Kidney (tissue), 22 donors: Measurements from ENCODE around the gene MPP1. TPM values are rescaled to one million over a fixed set of nuclear protein-coding genes. Genes with fewer than 3 reads are reported as not detected.

Experiments used
- DNase-seq, 5 donors: peaks; one replicate each; pipeline ENCODE4 v3.0.0-alpha.2; 2013 to 2020
- FAIRE-seq: peaks from 2 replicates; lab custom pipeline; 2012; peaks lifted over from hg19 to GRCh38; lab: Jason Lieb, UNC
- H3K27ac ChIP-seq, 2 donors: one replicate each; pipeline ENCODE4 v1.7.0; 2013; ENCODE audit warnings: low read depth in 2 of 2, low read length in 2 of 2, inconsistent platforms in 1 of 2
- H3K27me3 ChIP-seq: one replicate; pipeline ENCODE4 v1.7.1; 2013; ENCODE audit warnings: low read length, inconsistent platforms; ENCODE audit not compliant: control insufficient read depth, insufficient read depth
- H3K36me3 ChIP-seq, 3 donors: one replicate each; pipeline versions ENCODE4 v1.7.0 to v1.7.1; 2013; ENCODE audit warnings: low read length in 3 of 3, control low read depth in 1 of 3, inconsistent platforms in 1 of 3; ENCODE audit not compliant: insufficient read depth in 3 of 3, control insufficient read depth in 2 of 3
- H3K4me1 ChIP-seq, 3 donors: one replicate each; pipeline versions ENCODE4 v1.7.0 to v1.7.1; 2013; ENCODE audit warnings: low read length in 3 of 3, inconsistent platforms in 1 of 3, low read depth in 1 of 3; ENCODE audit not compliant: control insufficient read depth in 2 of 3, insufficient read depth in 2 of 3
- H3K4me3 ChIP-seq, 3 donors: one replicate each; pipeline versions ENCODE4 v1.7.0 to v1.8.1; 2013; ENCODE audit warnings: low read length in 3 of 3, control low read depth in 1 of 3, inconsistent platforms in 1 of 3
- H3K9ac ChIP-seq, 3 donors: one replicate each; pipeline versions ENCODE4 v1.7.0 to v1.7.1; 2013; ENCODE audit warnings: low read length in 3 of 3, control low read depth in 1 of 3, inconsistent platforms in 1 of 3
- H3K9me3 ChIP-seq, 3 donors: one replicate each; pipeline versions ENCODE4 v1.7.0 to v1.7.1; 2013; ENCODE audit warnings: low read length in 3 of 3, control low read depth in 1 of 3, inconsistent platforms in 1 of 3; ENCODE audit not compliant: control insufficient read depth in 2 of 3, insufficient read depth in 1 of 3
- CTCF ChIP-seq: IDR thresholded peaks from 3 replicates; pipeline ENCODE4 v1.5.1; 2012; ENCODE audit warnings: mild to moderate bottlenecking, moderate library complexity, borderline replicate concordance; ENCODE audit not compliant: insufficient read depth; ENCODE audit errors: extremely low read depth
- intact Hi-C: fragments of 100-400 bp; cut with DNase I; formaldehyde crosslinking; loops from one replicate; pipeline ENCODE4 v1.11.1; 2022
- long read RNA-seq, 10 donors: library from polyadenylated mRNA in 1 of 10; unstranded in 1 of 10; transcript quantifications; one replicate each; pipeline ENCODE4 v2.0.0 and lab custom pipeline, GENCODE V29; 2021 to 2026
- polyA plus RNA-seq: library from polyadenylated mRNA; stranded (reverse); fragments of 350-450 nt; fragmentation: Illumina TruSeq; extraction: RNeasy Lipid Tissue Mini Kit (QIAGEN cat#74804); gene quantifications from one replicate; pipeline ENCODE4 v1.2.3, GENCODE V29; 2014; ENCODE audit warnings: low read depth, low replicate concordance; ENCODE audit not compliant: insufficient read depth
- total RNA-seq: library from RNA; stranded (reverse); fragmentation: NEBNext Ultra II Directional; extraction: Animal tissue kit (Norgen Biotek cat#: 25700); gene quantifications from one replicate; pipeline ENCODE4 v1.2.1, GENCODE V29; 2021
- donor health status: control.
- donor health status: control.
- donor health status: control.
- donor health status: control.
- donor health status: control.
- donor health status: DM: yes; HTN: yes; CAD: no.
- donor health status: Normal renal cell carcinoma (clear cell type).

The MPP1 gene
- total RNA-seq (47.0 TPM), polyA plus RNA-seq (76.4 TPM)
- long read RNA-seq, donor 1, transcript MPP1-202 (12 exons, 2,042 nt), result major isoform, 5 of 6 reads
- long read RNA-seq, donor 1, partial matches to known transcripts, result 0 of 6 reads
- long read RNA-seq, donor 1, other reads (novel, unspliced or antisense), result 0 of 6 reads
- long read RNA-seq, donor 2, transcript MPP1-202 (12 exons, 2,042 nt), result major isoform, 8 of 16 reads
- long read RNA-seq, donor 2, partial matches to known transcripts, result 6 of 16 reads
- long read RNA-seq, donor 2, other reads (novel, unspliced or antisense), result 0 of 16 reads
- long read RNA-seq, donor 3, transcript MPP1-202 (12 exons, 2,042 nt), result major isoform, 6 of 8 reads
- long read RNA-seq, donor 3, partial matches to known transcripts, result 0 of 8 reads
- long read RNA-seq, donor 3, other reads (novel, unspliced or antisense), result 0 of 8 reads
- long read RNA-seq, donor 4, partial matches to known transcripts, result 5 of 10 reads
- long read RNA-seq, donor 4, other reads (novel, unspliced or antisense), result 0 of 10 reads
- long read RNA-seq, donor 5, partial matches to known transcripts, result 0 of 1 reads
- long read RNA-seq, donor 5, other reads (novel, unspliced or antisense), result 0 of 1 reads
- long read RNA-seq, donor 6, partial matches to known transcripts, result 0 of 4 reads
- long read RNA-seq, donor 6, other reads (novel, unspliced or antisense), result 0 of 4 reads
- long read RNA-seq, donor 7, transcript MPP1-202 (12 exons, 2,042 nt), result major isoform, 27 of 34 reads
- long read RNA-seq, donor 7, partial matches to known transcripts, result 3 of 34 reads
- long read RNA-seq, donor 7, other reads (novel, unspliced or antisense), result 1 of 34 reads
- long read RNA-seq, donor 8, partial matches to known transcripts, result 0 of 4 reads
- long read RNA-seq, donor 8, other reads (novel, unspliced or antisense), result 0 of 4 reads
- long read RNA-seq, donor 9, partial matches to known transcripts, result 5 of 9 reads
- long read RNA-seq, donor 9, other reads (novel, unspliced or antisense), result 0 of 9 reads
- long read RNA-seq, donor 10, transcript MPP1-202 (12 exons, 2,042 nt), result major isoform, 5 of 12 reads
- long read RNA-seq, donor 10, partial matches to known transcripts, result 5 of 12 reads
- long read RNA-seq, donor 10, other reads (novel, unspliced or antisense), result 0 of 12 reads

GRCh38 chrX:154804957-154805695, at the start of gene MPP1:
MPP1 (minus strand) TSS chrX:154805485; CDS start chrX:154805373, 112 bp downstream.
- Histone ChIP-seq H3K27me3 (no peaks in the 10 kb centered on the region), H3K27ac (peak within 1 kb of the TSS; percentile 60 to 63), H3K9ac (peak within 1 kb of the TSS; percentile 9 to 69 (median 39)), H3K9me3 (no peaks in the 10 kb centered on the region), H3K4me3 (peak within 1 kb of the TSS; percentile 54 to 74 (median 71)), H3K4me1 (peaks cover 0 to 11% (median 3%) of the 10 kb centered on the region in 3 donors), H3K36me3 (no peaks in the 10 kb centered on the region)
- no peak for TF ChIP-seq CTCF
- FAIRE-seq (no peak), DNase-seq (peak; percentile 76 to 89 (median 82))
- intact Hi-C loops, result no loop called here

GRCh38 chrX:154850957-154851611, 45.8 kb upstream of the MPP1 start:
- intact Hi-C loops, result no loop called here
- DNase-seq (no peak), FAIRE-seq (no peak)
- no peak for TF ChIP-seq CTCF
- no peaks in the 10 kb centered on the region for H3K36me3 ChIP-seq
- H3K4me3 ChIP-seq, result no peak overlapping the region
- H3K4me1 ChIP-seq, result no peaks in the 10 kb centered on the region
- H3K9me3 ChIP-seq, result no peaks in the 10 kb centered on the region
- no peak overlapping the region for H3K9ac ChIP-seq
- H3K27ac ChIP-seq, result no peak overlapping the region
- H3K27me3 ChIP-seq, result no peaks in the 10 kb centered on the region

- DNase-seq, result peak in 2 of 5 donors; percentile 14 to 51
Measured at GRCh38 chrX:154840856-154841255, 35.6 kb upstream of the MPP1 start.

More at GRCh38 chrX:154840856-154841255, 35.6 kb upstream of the MPP1 start:
- no peak overlapping the region for H3K9ac ChIP-seq
- H3K36me3 ChIP-seq, result no peaks in the 10 kb centered on the region
- peak; percentile 44 for TF ChIP-seq CTCF
- H3K27ac ChIP-seq, result no peak overlapping the region
- H3K9me3 ChIP-seq, result no peaks in the 10 kb centered on the region
- H3K4me1 ChIP-seq, result no peaks in the 10 kb centered on the region
- H3K27me3 ChIP-seq, result no peaks in the 10 kb centered on the region
- intact Hi-C loops, result no loop called here
- H3K4me3 ChIP-seq, result no peak overlapping the region
- FAIRE-seq, result peak; percentile 85
